HCT116 (cell line): ENCODE measurements around the gene LY86.

Experiments used
- JUND ChIP-seq: IDR thresholded peaks from 2 replicates; pipeline ENCODE4 v1.6.1; 2012
- TCF7L2 ChIP-seq: IDR thresholded peaks from 2 replicates; pipeline ENCODE4 v1.7.0; 2011; ENCODE audit warnings: borderline replicate concordance, inconsistent platforms; ENCODE audit not compliant: insufficient read depth, insufficient read length; ENCODE audit errors: extremely low read depth

DNA sequence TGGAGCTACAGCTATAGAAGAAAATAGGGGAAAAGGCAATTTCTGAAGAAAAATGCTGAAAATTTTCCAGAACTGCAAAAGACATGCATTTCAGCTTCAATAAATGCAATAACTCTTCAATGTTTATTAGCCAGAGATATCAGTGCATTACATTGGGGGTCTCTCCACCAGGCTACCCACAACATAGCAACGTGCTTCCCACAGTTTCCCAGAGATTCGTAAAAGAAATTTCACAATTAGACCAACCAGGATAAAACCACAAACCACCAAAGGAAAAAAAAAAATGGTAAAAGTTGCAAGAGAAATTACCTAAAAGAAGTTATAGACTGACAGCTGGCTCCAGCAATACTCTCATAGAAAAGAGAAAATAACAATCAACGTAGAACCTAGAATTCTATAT is 16.0 kb downstream of the LY86 start:
- TF ChIP-seq TCF7L2 = no peak
- TF ChIP-seq JUND = no peak
